ENCODE measurements around the gene ATP6V1C2. TPM values are rescaled to one million over a fixed set of nuclear protein-coding genes. Genes with fewer than 3 reads are reported as not detected.
"Not testable (repeated sequence)": the region's sequence is repeated elsewhere in the genome, so short reads cannot be mapped to it uniquely, and the experiment has no call there.

Gene ATP6V1C2
- total RNA-seq, 1 donor from 2014 or later: 3.3 TPM

GRCh38 chr2:10817413-10817812 is 96.0 kb downstream of the ATP6V1C2 start:
- ATAC-seq (ENCODE audit: low read depth) (no peak), DNase-seq (no peak)
- TF ChIP-seq CTCF (IDR thresholded peaks at IDR 0.05): no peak
- Mint-ChIP-seq H3K27ac (no peak overlapping the region), H3K36me3 (ENCODE audit: low read depth) (no peaks in the 10 kb centered on the region), H3K4me1 (no peaks in the 10 kb centered on the region), H3K27me3 (peaks cover 14% of the 10 kb centered on the region), H3K9me3 (no peaks in the 10 kb centered on the region), H3K4me3 (no peak overlapping the region)
- intact Hi-C loops (cut with micrococcal nuclease): loop anchor here (10.0 kb wide), 3 partner anchors 513 to 867 kb away; partner anchors contain the start of genes E2F6 and HPCAL1
- ChIA-PET CTCF (no interaction called here), POLR2A (no interaction called here)

GRCh38 chr2:10818305-10818704 is 96.9 kb downstream of the ATP6V1C2 start:
- H3K27me3 Mint-ChIP-seq: peaks cover 14% of the 10 kb centered on the region
- H3K4me3 Mint-ChIP-seq; H3K27ac Mint-ChIP-seq; H3K36me3 Mint-ChIP-seq (ENCODE audit: low read depth); DNase-seq; ATAC-seq (ENCODE audit: low read depth); POLR2A ChIA-PET; H3K9me3 Mint-ChIP-seq; CTCF ChIA-PET; H3K4me1 Mint-ChIP-seq: not testable (repeated sequence)
- intact Hi-C loops (cut with micrococcal nuclease): loop anchor here (10.0 kb wide), 3 partner anchors 514 to 866 kb away; partner anchors contain the start of genes E2F6 and HPCAL1

- Mint-ChIP-seq H3K4me3 (no peak overlapping the region), H3K27me3 (peaks cover 16% of the 10 kb centered on the region), H3K4me1 (no peaks in the 10 kb centered on the region), H3K36me3 (ENCODE audit: low read depth) (no peaks in the 10 kb centered on the region), H3K9me3 (no peaks in the 10 kb centered on the region), H3K27ac (no peak overlapping the region)
- no peak for DNase-seq
- ChIA-PET POLR2A (no interaction called here), CTCF (no interaction called here)
- TF ChIP-seq CTCF (IDR thresholded peaks at IDR 0.05): no peak
- intact Hi-C loops (cut with micrococcal nuclease): loop anchor here (10.0 kb wide), 3 partner anchors 514 to 866 kb away; partner anchors contain the start of genes E2F6 and HPCAL1
- no peak for ATAC-seq (ENCODE audit: low read depth)
Measured at GRCh38 chr2:10818984-10819383, 97.6 kb downstream of the ATP6V1C2 start.

- Mint-ChIP-seq H3K36me3 (ENCODE audit: low read depth) (no peaks in the 10 kb centered on the region), H3K27ac (no peak overlapping the region), H3K9me3 (no peaks in the 10 kb centered on the region), H3K4me1 (no peaks in the 10 kb centered on the region), H3K4me3 (no peak overlapping the region), H3K27me3 (peaks cover 20% of the 10 kb centered on the region)
- intact Hi-C loops (cut with micrococcal nuclease): loop anchor here (10.0 kb wide), 3 partner anchors 515 to 865 kb away; partner anchors contain the start of genes E2F6 and HPCAL1
- ChIA-PET POLR2A (no interaction called here), CTCF (no interaction called here)
- TF ChIP-seq CTCF (IDR thresholded peaks at IDR 0.05): no peak
- ATAC-seq (ENCODE audit: low read depth): no peak
- DNase-seq: no peak
Measured at GRCh38 chr2:10819714-10820314, 98.4 kb downstream of the ATP6V1C2 start.

GRCh38 chr2:10820562-10820961 is 99.1 kb downstream of the ATP6V1C2 start:
- Mint-ChIP-seq H3K36me3 (ENCODE audit: low read depth) (no peaks in the 10 kb centered on the region), H3K4me1 (no peaks in the 10 kb centered on the region), H3K27ac (no peak overlapping the region), H3K9me3 (no peaks in the 10 kb centered on the region), H3K27me3 (peaks cover 27% of the 10 kb centered on the region), H3K4me3 (no peak overlapping the region)
- POLR2A ChIA-PET: interaction anchor here (0.6 kb wide), 1 partner anchor 74 kb away, joined by 3 read pairs; no protein-coding TSS in a partner anchor
- ATAC-seq (ENCODE audit: low read depth) (no peak), DNase-seq (no peak)
- no peak for TF ChIP-seq CTCF (IDR thresholded peaks at IDR 0.05)
- intact Hi-C loops (cut with micrococcal nuclease): no loop called here
- CTCF ChIA-PET: no interaction called here

Data from activated B cell treated with CpG ODN at 0.5 μM for 24 hours (primary cell).